Activated CD4-positive, CD25-positive, alpha-beta regulatory T cell treated with anti-CD3 and anti-CD28 coated beads, Interleukin-2, amount 50 U/mL, for 72 hours (primary cell): Measurements from ENCODE around the gene ME3.
A peak's percentile ranks its signal among the peaks of the same experiment; 100 is the strongest.

Experiments used
- DNase-seq: peaks from one replicate; pipeline ENCODE4 v3.0.0; 2021

Gene ME3

GRCh38 chr11:86672007-86672621 is at the start of gene ME3:
Gene ME3, minus strand, starts transcription at chr11:86672616.
- DNase-seq = peak; percentile 36

- no peak for DNase-seq
These were observed 49.6 kb upstream of the ME3 start for GRCh38 chr11:86722006-86722405.

GRCh38 chr11:86720546-86720945 is 48.1 kb upstream of the ME3 start:
- DNase-seq = no peak

- no peak for DNase-seq
These were observed 47.5 kb upstream of the ME3 start for GRCh38 chr11:86719781-86720463.

- no peak for DNase-seq
These were observed 46.6 kb upstream of the ME3 start for GRCh38 chr11:86718999-86719398.

GRCh38 chr11:86718521-86718920 is 46.1 kb upstream of the ME3 start:
- no peak for DNase-seq

- DNase-seq = no peak
These were observed 45.5 kb upstream of the ME3 start for GRCh38 chr11:86717817-86718501.

- DNase-seq = no peak
These were observed 43.2 kb upstream of the ME3 start for GRCh38 chr11:86715611-86716010.

- DNase-seq = no peak
These were observed 41.1 kb upstream of the ME3 start for GRCh38 chr11:86713552-86713951.

GRCh38 chr11:86710936-86711335 is 38.5 kb upstream of the ME3 start:
- DNase-seq = no peak

- DNase-seq = no peak
These were observed 36.3 kb upstream of the ME3 start for GRCh38 chr11:86708669-86709068.

- no peak for DNase-seq
These were observed 34.1 kb upstream of the ME3 start for GRCh38 chr11:86706338-86707131.

GRCh38 chr11:86704710-86705109 is 32.3 kb upstream of the ME3 start:
- DNase-seq = no peak

- DNase-seq = no peak
These were observed 31.6 kb upstream of the ME3 start for GRCh38 chr11:86703987-86704386.

- DNase-seq = no peak
These were observed 30.0 kb upstream of the ME3 start for GRCh38 chr11:86702220-86702983.

- DNase-seq = no peak
These were observed 26.8 kb upstream of the ME3 start for GRCh38 chr11:86699040-86699791.

GRCh38 chr11:86698639-86699038 is 26.2 kb upstream of the ME3 start:
- DNase-seq = no peak

- DNase-seq = no peak
These were observed 24.0 kb upstream of the ME3 start for GRCh38 chr11:86696451-86696850.

- no peak for DNase-seq
These were observed 23.6 kb upstream of the ME3 start for GRCh38 chr11:86696004-86696403.

- DNase-seq = no peak
These were observed 23.0 kb upstream of the ME3 start for GRCh38 chr11:86695373-86695772.

- DNase-seq = no peak
These were observed 21.1 kb upstream of the ME3 start for GRCh38 chr11:86693518-86693917.

GRCh38 chr11:86692746-86693145 is 20.3 kb upstream of the ME3 start:
- DNase-seq = no peak
